GM18517 (cell line): ENCODE data around the gene PPP2R5E.

Experiments
- ATAC-seq: cut with Tn5 transposase; IDR thresholded peaks from one replicate; pipeline ENCODE4 v1.9.1; 2021; ENCODE audit warnings: mild to moderate bottlenecking, moderate library complexity; ENCODE audit not compliant: unreplicated experiment

PPP2R5E gene

DNA sequence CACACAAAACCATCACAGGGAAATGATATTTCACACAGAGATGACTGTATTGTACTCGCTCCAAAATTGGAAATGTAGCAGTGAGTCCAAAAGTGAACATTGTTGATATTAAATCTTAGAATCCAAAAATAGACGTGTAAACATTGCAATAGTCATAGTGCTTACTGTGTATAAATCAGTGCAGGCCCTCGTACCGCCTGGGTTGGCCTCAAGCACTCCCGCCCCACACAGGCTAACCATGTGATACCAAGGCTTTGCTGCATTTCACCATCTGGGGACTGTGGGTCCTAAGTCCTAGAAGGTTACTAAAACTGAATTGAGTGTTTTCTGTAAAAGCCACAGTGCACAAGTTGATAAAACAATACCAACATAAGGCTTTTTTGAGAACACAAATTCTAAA lies 107.3 kb downstream of the PPP2R5E start:
- no peak for ATAC-seq

GRCh38 chr14:63435204-63435603 lies 108.0 kb downstream of the PPP2R5E start:
- ATAC-seq, result no peak

DNA sequence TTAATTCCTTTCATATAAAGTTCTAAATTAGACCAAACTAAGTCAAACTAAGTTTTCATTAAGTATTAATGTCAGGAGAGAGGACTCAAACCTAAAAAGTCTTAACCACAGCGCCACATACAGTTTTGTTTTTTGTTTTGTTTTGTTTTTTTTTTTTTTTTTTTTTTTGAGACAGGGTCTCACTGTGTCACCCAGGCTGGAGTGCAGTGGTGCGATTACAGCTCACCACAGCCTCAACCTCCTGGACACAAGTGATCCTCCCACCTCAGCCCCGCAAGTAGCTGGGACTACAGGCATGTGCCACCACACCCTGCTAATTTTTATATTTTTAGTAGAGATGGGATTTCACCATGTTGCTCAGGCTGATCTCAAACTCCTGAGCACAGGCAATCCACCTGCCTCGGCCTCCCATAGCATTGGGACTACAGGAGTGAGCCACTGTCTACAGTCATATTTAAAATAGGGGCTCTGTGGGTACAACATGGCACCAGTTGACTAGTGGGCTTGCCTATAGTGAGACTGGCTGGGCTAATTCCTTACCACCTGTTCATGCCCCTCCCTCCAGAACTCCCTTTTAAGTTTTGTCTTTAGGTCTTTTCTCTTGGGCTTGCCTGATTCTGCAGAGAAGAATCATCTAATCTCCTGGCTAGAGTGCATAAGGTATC lies 110.2 kb downstream of the PPP2R5E start:
- ATAC-seq, result no peak

- ATAC-seq, result no peak
Measured at GRCh38 chr14:63432228-63432627, 110.9 kb downstream of the PPP2R5E start.

DNA sequence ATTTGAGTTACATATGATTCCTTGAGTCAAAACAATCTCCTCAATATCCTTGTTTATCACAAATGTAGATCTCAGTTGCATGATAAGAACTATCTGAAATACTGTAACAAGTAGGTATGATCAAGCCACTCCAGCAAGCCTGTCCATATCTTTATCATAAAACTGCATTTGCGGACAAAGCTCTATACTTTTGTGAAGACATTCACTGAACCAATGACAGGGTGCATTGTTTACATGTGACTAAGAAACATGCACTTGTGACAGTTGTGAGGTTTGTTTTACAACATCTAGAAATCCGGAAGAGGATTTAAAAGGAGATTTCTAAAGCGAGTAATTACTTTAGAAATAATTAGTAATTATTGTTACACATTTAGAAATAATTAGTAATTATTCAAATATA lies 111.7 kb downstream of the PPP2R5E start:
- ATAC-seq, result no peak

- no peak for ATAC-seq
Measured at GRCh38 chr14:63428486-63428885, 114.7 kb downstream of the PPP2R5E start.

DNA sequence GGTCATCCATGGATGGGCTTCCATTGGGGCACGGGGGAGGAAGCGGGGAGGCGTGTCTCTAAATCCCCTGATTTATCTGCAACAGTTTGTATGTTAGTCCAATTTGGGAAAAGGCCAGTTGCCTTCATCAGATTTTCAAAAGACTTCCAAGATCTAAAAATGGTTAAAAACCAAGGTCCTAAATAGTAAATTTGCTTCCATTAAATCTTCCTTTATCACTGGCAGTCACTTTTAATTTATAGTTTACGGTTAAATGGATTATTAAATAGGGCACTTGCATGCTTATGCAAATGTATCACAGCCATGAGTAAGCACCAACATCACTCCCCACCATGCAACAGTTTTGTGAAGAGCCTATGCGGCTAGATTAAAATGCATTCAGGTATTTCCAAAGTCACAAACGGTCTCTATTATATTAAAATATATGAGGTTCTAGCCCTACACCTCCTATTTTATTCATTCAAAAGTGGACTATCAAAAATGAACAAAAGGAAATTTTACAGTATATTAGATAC lies 116.3 kb downstream of the PPP2R5E start:
- no peak for ATAC-seq

GRCh38 chr14:63423889-63424288 lies 119.3 kb downstream of the PPP2R5E start:
- ATAC-seq, result no peak

DNA sequence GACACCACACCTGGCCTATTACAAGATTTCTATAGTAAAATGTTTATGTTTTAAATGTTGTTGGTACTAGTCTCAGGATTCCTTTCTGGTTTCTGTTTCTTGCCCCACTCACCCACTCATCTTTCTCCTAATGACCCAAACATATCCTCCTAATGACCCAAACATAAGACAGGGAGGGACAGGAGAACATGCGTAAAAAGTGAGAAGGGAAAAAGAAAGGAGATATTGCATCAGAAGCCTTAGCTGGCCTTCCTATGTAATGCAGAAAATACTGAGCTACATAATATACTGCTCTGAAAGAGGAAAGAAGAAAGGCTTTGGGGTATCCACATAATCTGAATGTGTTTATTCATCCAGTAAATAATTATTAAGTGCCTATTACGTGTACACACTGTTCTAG lies 119.8 kb downstream of the PPP2R5E start:
- ATAC-seq, result no peak

- ATAC-seq, result no peak
Measured at GRCh38 chr14:63421919-63422318, 121.3 kb downstream of the PPP2R5E start.

- ATAC-seq, result no peak
Measured at GRCh38 chr14:63421226-63421625, 122.0 kb downstream of the PPP2R5E start.

- no peak for ATAC-seq
Measured at GRCh38 chr14:63418020-63418419, 125.2 kb downstream of the PPP2R5E start.

GRCh38 chr14:63413009-63413408 lies 130.2 kb downstream of the PPP2R5E start:
- no peak for ATAC-seq

DNA sequence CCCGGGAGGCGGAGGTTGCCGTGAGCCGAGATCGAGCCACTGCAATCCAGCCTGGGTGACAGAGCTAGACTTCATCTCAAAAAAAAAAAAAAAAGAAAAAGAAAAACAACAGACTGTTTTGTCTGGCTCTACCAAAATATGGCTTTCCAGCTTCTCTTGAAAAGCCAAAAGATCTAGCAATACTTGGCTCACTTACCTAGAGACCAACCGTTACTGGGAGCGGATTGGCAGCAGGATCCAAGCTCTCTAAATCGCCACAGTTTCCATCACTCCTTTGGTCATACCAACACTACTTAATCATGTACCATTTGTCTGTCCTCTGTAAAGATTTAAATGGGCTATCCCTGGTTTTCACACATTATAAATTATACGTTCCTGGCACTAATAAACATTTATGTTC lies 136.8 kb downstream of the PPP2R5E start:
- no peak for ATAC-seq

GRCh38 chr14:63405715-63406114 lies 137.5 kb downstream of the PPP2R5E start:
- ATAC-seq, result no peak

DNA sequence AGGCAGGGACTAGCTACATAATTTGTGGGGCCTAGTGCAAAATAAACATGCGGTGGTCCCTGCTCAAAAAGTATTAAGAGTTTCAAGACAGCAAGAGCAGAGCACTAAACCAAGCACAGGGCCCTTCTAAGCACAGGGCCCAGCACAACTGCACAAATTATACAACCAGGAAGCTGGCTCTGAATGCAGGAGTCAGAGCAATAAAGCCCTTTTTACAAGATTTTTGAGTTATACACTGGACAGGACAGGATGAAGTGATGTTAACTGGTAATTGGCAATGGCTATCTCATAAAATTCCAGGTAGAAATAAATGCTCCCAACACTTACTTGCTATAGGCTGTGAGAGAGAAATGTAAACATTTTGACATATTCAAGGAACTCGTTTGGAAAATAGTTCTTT lies 138.3 kb downstream of the PPP2R5E start:
- no peak for ATAC-seq

GRCh38 chr14:63401646-63402045 lies 141.5 kb downstream of the PPP2R5E start:
- ATAC-seq, result no peak

GRCh38 chr14:63398952-63399351 lies 144.2 kb downstream of the PPP2R5E start:
- ATAC-seq, result no peak

DNA sequence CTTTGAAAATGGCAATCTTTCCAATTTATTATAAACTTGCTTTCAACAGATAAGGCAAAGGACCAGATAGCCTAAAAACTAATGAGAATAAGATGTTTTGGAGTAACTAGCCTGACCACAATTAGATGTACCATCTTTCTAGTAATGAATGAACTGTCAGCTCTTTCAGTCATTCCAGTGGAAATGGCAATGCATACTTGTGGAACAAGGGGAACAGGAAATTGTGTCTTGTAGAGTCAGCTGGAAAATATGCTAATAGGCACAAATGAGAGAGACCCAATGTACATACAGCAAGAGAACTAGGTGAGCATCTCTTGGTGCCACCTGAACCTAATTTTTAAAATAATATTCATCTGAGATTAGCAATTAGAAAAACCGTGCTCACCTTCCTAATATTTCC lies 148.3 kb downstream of the PPP2R5E start:
- no peak for ATAC-seq

GRCh38 chr14:63394432-63394831 lies 148.7 kb downstream of the PPP2R5E start:
- ATAC-seq, result no peak

DNA sequence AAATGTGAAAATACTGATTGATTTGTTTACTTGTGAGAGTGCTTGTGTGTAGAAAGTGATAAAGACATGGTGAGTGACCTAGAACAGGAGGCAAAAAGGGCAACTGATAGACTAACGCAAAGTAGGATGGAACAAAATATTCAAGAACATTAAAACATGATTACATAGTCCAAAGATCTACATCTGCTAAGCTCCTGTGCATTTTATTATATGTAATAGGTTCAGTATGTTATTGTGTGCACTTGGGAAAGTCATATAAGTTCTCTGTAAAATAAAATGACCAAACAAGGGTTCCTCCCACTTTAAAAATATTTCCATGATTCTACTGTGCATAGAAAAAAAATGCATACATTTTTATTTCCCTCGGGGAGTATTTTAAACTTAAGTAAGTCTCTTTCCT lies 150.2 kb downstream of the PPP2R5E start:
- no peak for ATAC-seq

- no peak for ATAC-seq
Measured at GRCh38 chr14:63392236-63392635, 150.9 kb downstream of the PPP2R5E start.

DNA sequence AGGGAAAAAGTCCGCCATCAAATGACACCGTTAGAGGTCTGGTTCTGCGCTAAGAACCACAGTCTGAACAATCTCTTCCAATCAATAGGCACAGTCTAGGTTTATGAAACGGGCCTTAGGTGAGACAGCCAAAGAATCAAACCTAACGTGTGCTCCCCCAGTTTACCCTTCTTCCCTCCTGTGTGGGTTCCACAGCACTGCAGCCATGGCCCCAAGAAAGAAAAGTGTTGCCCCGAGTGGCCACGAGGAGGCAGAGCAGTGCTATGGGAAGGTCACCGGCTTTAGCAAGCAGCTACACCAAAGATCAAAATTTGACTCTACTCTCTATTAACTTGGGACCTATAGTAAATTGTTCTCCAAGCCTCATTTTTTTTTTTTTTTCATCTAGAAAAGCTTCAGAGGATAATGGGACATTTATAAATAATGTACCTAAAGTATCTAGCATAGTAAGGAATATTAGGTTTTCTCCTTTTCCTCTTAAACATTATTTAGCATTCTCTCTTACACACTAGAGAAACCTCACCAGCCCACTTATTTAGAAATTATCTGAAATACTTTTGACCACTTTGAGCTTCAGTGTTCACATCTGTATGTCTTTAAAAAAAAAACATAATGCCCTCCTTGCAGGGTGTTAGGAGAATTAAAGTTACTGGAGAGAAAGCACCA lies 154.3 kb downstream of the PPP2R5E start:
- ATAC-seq, result peak; percentile 67
